Activated naive CD8-positive, alpha-beta T cell treated with anti-CD3 and anti-CD28 coated beads, Interleukin-2, amount 10 ng/mL, durations not matched to agents 7 days and 5 days (primary cell): ENCODE data around the gene MDM4. TPM values are rescaled to one million over a fixed set of nuclear protein-coding genes. Genes with fewer than 3 reads are reported as not detected.
"Not testable (repeated sequence)": the region's sequence is repeated elsewhere in the genome, so short reads cannot be mapped to it uniquely, and the experiment has no call there.

Experiments used
- ATAC-seq: fragments of 150-1000 bp; cut with Tn5 transposase; one replicate; pipeline ENCODE4 v1.10.0; 2021; ENCODE audit warnings: low read depth, moderate library complexity
- POLR2A ChIA-PET: fragments of 350-600 bp; sonication (Branson Sonifier 250); formaldehyde crosslinking; loops from one replicate; lab custom pipeline; 2021; ENCODE audit warnings: antibody characterized with exemption; lab: Charles Lee
- DNase-seq: peaks from one replicate; pipeline ENCODE4 v3.0.0; 2021
- H3K27ac Mint-ChIP-seq: one replicate; pipeline ENCODE4 v1.8.0; 2022; ENCODE audit warnings: mild to moderate bottlenecking, mixed read lengths
- H3K27me3 Mint-ChIP-seq: one replicate; pipeline ENCODE4 v1.8.0; 2022; ENCODE audit warnings: mild to moderate bottlenecking, moderate library complexity, mixed read lengths
- H3K36me3 Mint-ChIP-seq: one replicate; pipeline ENCODE4 v1.8.0; 2021; ENCODE audit warnings: mild to moderate bottlenecking, mixed read lengths
- H3K4me1 Mint-ChIP-seq: one replicate; pipeline ENCODE4 v1.8.0; 2021; ENCODE audit warnings: mixed read lengths
- H3K4me3 Mint-ChIP-seq: one replicate; pipeline ENCODE4 v1.8.0; 2022; ENCODE audit warnings: mild to moderate bottlenecking, moderate library complexity, mixed read lengths
- H3K9me3 Mint-ChIP-seq: one replicate; pipeline ENCODE4 v1.8.0; 2021; ENCODE audit warnings: mixed read lengths
- total RNA-seq, 2 experiments: library from RNA; stranded (reverse); gene quantifications; one replicate each; pipeline ENCODE4 v1.2.3, GENCODE V29; 2021

The MDM4 gene
- total RNA-seq, 2 experiments from 2014 or later, result 118 to 143 TPM

- no peaks in the 10 kb centered on the region for H3K9me3 Mint-ChIP-seq
- H3K27me3 Mint-ChIP-seq, result no peaks in the 10 kb centered on the region
- DNase-seq, result no peak
- H3K36me3 Mint-ChIP-seq, result peaks cover 17% of the 10 kb centered on the region
- ATAC-seq, result no peak
- POLR2A ChIA-PET, result no interaction called here
- no peak overlapping the region for H3K4me3 Mint-ChIP-seq
- H3K27ac Mint-ChIP-seq, result no peak overlapping the region
- peaks cover 37% of the 10 kb centered on the region for H3K4me1 Mint-ChIP-seq
Measured at GRCh38 chr1:204560590-204561150, 44.5 kb downstream of the MDM4 start.

DNA sequence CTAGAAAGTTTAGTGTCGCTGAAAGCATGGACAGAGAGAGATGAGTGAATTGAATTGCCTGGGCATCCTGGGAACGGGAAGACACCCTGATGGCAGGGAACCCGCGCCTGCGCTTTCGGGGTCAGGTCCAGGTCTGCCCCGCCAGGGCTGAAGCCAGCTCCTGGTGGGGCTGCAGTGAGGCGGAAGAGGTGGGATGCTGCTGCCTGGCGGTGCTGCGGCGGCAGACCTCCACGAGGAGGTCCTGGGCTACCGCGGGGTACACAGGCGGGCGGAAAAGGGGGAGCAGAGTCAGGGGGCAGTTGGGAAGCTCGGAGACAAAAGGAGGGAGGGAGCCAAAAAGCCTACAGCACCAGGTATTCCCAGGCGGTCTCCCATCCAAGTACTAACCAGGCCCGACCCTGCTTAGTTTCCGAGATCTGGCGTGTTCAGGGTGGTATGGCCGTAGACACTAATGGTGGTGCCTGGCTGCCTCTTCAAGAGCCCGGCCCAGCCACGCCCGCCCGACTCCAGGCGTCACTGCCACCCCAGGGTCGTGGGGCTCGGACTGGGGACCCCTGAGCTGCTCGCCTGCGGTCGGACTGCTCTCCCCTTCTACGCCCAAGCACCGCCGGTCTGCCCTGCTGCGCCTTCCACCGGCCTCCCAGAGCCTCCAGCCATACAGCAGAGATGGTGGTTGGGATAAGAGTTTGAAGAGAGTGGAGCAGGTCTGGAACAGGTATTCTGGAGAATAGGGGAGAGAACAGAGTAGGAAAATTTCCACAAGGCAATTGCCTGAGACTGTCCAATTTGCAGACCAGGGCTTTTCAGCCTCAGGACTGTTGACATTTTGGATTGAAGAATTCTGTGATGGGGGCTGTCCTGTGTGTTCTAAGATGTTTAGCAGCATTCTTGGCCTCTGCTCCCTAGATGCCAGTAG is 46.1 kb downstream of the MDM4 start:
- POLR2A ChIA-PET, result interaction anchor here (0.6 kb wide), 2 partner anchors 9 to 166 kb away, joined by 3 to 4 read pairs; no protein-coding TSS in a partner anchor
- H3K36me3 Mint-ChIP-seq, result peaks cover 17% of the 10 kb centered on the region
- no peaks in the 10 kb centered on the region for H3K9me3 Mint-ChIP-seq
- DNase-seq, result no peak
- no peak overlapping the region for H3K27ac Mint-ChIP-seq
- ATAC-seq, result no peak
- H3K4me1 Mint-ChIP-seq, result peaks cover 35% of the 10 kb centered on the region
- no peaks in the 10 kb centered on the region for H3K27me3 Mint-ChIP-seq
- no peak overlapping the region for H3K4me3 Mint-ChIP-seq

- H3K36me3 Mint-ChIP-seq, result peaks cover 17% of the 10 kb centered on the region
- POLR2A ChIA-PET, result interaction anchor here (0.6 to 1.1 kb wide), 2 partner anchors 16 to 24 kb away, joined by 3 to 4 read pairs; no protein-coding TSS in a partner anchor
- H3K27ac Mint-ChIP-seq, result peak overlapping the region; percentile 71
- ATAC-seq (no peak), DNase-seq (no peak)
- H3K4me1 Mint-ChIP-seq, result peaks cover 37% of the 10 kb centered on the region
- no peaks in the 10 kb centered on the region for H3K9me3 Mint-ChIP-seq
- H3K4me3 Mint-ChIP-seq, result peak overlapping the region; percentile 49
- H3K27me3 Mint-ChIP-seq, result no peaks in the 10 kb centered on the region
Measured at GRCh38 chr1:204563307-204563706, 47.1 kb downstream of the MDM4 start.

- Mint-ChIP-seq H3K27me3 (no peaks in the 10 kb centered on the region), H3K27ac (peak overlapping the region; percentile 63), H3K4me3 (no peak overlapping the region), H3K4me1 (peaks cover 38% of the 10 kb centered on the region), H3K36me3 (peaks cover 17% of the 10 kb centered on the region), H3K9me3 (no peaks in the 10 kb centered on the region)
- DNase-seq, result no peak
- no peak for ATAC-seq
- POLR2A ChIA-PET, result interaction anchor here (0.7 to 1.1 kb wide), 2 partner anchors 16 to 20 kb away, joined by 3 read pairs; no protein-coding TSS in a partner anchor
Measured at GRCh38 chr1:204563780-204564179, 47.6 kb downstream of the MDM4 start.

DNA sequence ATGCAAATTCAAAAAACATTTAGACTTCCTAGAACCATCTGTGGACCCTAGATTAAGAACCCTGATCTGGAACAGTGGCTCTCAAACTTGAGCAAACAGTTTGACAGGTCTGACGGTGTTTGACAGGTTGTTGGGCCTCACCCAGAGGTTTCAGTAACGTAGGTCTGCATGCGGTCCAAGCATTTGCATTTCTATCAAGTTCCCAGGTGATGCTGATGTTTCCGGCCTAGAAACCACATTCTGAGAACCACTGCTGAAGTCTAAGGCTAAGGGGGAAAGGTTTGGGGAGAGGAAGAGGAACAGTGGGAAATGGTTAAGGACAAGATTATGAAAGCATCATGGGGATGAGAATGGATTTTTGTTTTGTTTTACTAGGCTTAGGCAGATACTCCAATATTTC is 48.6 kb downstream of the MDM4 start:
- Mint-ChIP-seq H3K4me1 (peaks cover 42% of the 10 kb centered on the region), H3K36me3 (peaks cover 17% of the 10 kb centered on the region)

DNA sequence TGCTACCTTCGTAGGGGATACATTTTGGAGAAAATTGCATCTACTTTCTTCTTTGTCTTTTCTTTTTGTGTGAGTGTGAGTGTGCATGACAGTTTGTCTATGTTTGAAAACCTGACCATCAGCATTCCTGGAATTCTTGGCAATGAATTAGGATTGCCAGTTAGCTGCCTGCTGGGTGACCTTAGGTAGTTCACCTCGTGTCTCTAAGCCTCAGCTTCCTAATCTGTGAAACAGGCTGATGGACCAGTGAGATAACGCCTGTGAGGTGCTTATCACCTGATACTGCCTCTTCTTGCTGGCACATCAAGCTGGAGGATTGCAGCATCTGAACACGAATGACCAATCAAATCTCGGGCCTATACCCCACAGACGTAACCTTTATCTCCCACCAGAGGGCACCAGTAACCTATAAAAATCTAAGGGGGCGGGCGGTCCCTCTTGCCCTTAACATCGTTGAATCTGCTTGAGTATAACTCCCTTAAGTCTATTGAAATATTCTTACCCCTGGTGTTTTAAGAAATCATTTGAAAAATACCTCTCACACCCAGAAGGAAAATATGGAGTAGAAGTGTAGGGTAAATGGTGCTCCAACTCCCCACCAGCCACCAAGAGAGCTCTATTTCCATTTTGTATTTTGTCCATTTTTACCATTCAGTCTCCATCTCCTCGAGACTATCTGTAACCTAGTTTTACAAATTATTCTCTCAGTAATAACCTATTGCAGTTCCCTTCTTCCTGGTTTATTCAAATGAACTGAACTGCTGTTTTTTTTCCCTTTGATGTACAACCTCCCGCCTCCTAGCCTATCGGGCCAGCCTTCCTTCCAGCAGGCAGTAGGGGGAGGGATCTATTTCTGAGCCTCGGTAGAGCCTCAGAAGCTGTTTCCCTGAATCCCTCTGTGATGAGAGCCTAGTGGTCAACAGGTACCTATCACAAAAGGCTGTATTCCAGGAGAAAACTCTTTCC is 49.7 kb downstream of the MDM4 start:
- peak overlapping the region; percentile 7 for H3K4me3 Mint-ChIP-seq
- POLR2A ChIA-PET, result interaction anchor here (0.9 to 2.7 kb wide), 6 partner anchors 12 to 241 kb away, joined by 3 to 19 read pairs (median 4); partner anchors contain the start of gene MDM4
- no peaks in the 10 kb centered on the region for H3K9me3 Mint-ChIP-seq
- DNase-seq, result no peak
- peak; percentile 79 for ATAC-seq
- H3K4me1 Mint-ChIP-seq, result peaks cover 42% of the 10 kb centered on the region
- peak overlapping the region; percentile 81 for H3K27ac Mint-ChIP-seq
- no peaks in the 10 kb centered on the region for H3K27me3 Mint-ChIP-seq
- H3K36me3 Mint-ChIP-seq, result peaks cover 18% of the 10 kb centered on the region

More for the DNA sequence above, 48.6 kb downstream of the MDM4 start:
- no peaks in the 10 kb centered on the region for H3K27me3 Mint-ChIP-seq
- H3K27ac Mint-ChIP-seq, result peak overlapping the region; percentile 78
- POLR2A ChIA-PET, result interaction anchor here (1.1 to 2.7 kb wide), 3 partner anchors 14 to 48 kb away, joined by 3 to 19 read pairs (median 5); partner anchors contain the start of gene MDM4
- DNase-seq (no peak), ATAC-seq (peak; percentile 47)
- no peaks in the 10 kb centered on the region for H3K9me3 Mint-ChIP-seq
- H3K4me3 Mint-ChIP-seq, result peak overlapping the region; percentile 40

GRCh38 chr1:204566583-204566955 is 50.4 kb downstream of the MDM4 start:
- Mint-ChIP-seq H3K36me3 (peaks cover 17% of the 10 kb centered on the region), H3K4me1 (peaks cover 39% of the 10 kb centered on the region), H3K27ac (peak overlapping the region; percentile 27), H3K9me3 (no peaks in the 10 kb centered on the region), H3K4me3 (peak overlapping the region; percentile 7), H3K27me3 (no peaks in the 10 kb centered on the region)
- POLR2A ChIA-PET, result interaction anchor here (0.9 to 2.7 kb wide), 3 partner anchors 50 to 240 kb away, joined by 3 to 19 read pairs (median 13); partner anchors contain the start of gene MDM4
- ATAC-seq (no peak), DNase-seq (no peak)

DNA sequence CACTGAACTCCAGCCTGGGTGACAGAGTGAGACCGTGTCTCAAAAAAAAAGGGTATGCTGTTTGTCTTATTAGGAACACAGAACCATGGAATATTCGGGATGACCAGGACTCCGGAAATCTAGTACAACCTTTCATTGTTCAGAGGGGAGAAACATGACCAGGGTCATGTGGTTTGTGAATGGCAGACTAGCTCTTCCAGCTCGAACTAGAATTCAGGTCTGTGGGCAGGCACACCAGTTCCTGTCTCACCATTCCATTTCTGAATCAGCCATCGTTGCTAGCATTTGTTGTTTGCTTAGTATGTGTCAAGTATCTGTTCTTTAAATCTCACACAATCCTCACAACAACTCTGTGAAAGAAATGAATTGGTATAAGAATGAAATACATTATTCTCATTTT is 50.9 kb downstream of the MDM4 start:
- no peak overlapping the region for H3K4me3 Mint-ChIP-seq
- POLR2A ChIA-PET, result interaction anchor here (1.0 to 2.7 kb wide), 3 partner anchors 51 to 240 kb away, joined by 4 to 19 read pairs (median 13); partner anchors contain the start of gene MDM4
- ATAC-seq (no peak), DNase-seq (no peak)
- H3K4me1 Mint-ChIP-seq, result peaks cover 37% of the 10 kb centered on the region
- H3K9me3 Mint-ChIP-seq, result no peaks in the 10 kb centered on the region
- H3K27ac Mint-ChIP-seq, result no peak overlapping the region
- no peaks in the 10 kb centered on the region for H3K27me3 Mint-ChIP-seq
- peaks cover 14% of the 10 kb centered on the region for H3K36me3 Mint-ChIP-seq

DNA sequence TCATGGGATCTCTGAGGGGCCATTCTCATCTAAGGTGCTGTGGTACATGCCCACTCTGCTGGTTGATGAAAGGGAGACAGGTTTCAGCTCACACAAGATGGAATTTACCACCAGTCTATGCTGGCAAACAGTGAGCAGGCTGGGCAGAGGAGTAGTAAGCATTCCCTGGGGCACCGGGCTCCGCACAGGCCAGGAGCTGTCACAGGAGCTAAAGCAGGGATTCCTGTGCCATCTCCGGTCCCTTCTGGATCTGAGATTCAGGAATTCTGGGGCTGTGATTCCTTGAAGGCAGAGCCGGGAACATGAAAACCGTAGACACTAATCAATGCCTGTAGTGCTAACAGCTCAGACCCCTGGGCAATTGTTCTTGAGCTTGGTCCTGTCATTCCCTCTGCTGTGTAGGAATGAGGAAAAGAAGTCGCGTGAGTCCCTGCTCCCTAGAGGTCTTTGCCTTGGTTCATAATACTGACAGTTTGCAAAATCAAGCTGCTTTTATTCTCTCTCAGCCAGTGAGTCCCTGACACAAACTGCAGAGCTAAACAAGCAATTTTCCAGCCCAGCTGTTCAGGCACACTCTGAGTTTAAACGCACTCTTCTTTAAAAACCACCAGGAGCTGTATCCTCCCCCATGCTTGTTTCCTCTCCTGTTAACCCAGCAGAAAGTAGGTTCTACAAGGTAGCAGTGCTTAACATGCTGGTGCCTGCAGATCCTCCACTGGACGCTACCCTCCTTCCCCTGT is 52.5 kb downstream of the MDM4 start:
- Mint-ChIP-seq H3K27ac (peak overlapping the region; percentile 43), H3K4me3 (no peak overlapping the region), H3K9me3 (no peaks in the 10 kb centered on the region), H3K36me3 (peaks cover 12% of the 10 kb centered on the region), H3K4me1 (peaks cover 29% of the 10 kb centered on the region), H3K27me3 (no peaks in the 10 kb centered on the region)
- ATAC-seq (no peak), DNase-seq (no peak)
- POLR2A ChIA-PET, result interaction anchor here (1.8 kb wide), 1 partner anchor 10 kb away, joined by 6 read pairs; no protein-coding TSS in a partner anchor

- POLR2A ChIA-PET, result no interaction called here
- peaks cover 26% of the 10 kb centered on the region for H3K4me1 Mint-ChIP-seq
- H3K4me3 Mint-ChIP-seq, result no peak overlapping the region
- no peaks in the 10 kb centered on the region for H3K9me3 Mint-ChIP-seq
- DNase-seq, result no peak
- H3K27me3 Mint-ChIP-seq, result no peaks in the 10 kb centered on the region
- no peak overlapping the region for H3K27ac Mint-ChIP-seq
- no peak for ATAC-seq
- H3K36me3 Mint-ChIP-seq, result peaks cover 11% of the 10 kb centered on the region
Measured at GRCh38 chr1:204569478-204569877, 53.3 kb downstream of the MDM4 start.

DNA sequence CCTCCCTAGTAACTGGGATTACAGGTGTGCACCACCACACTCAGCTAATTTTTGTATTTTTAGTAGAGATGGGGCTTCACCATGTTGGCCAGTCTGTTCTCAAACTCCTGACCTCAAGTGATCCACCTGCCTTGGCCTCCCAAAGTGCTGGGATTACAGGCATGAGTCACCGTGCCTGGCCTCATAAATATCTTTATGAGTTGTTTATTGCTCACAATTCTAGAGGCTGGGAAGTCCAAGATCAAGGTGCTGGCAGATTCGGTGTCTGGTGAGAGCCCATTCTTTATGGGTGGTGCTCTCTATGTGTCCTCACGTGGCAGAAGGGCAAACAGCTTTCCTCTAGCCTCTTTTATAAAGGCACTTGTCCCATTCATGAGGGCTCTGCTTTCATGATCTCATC is 53.8 kb downstream of the MDM4 start:
- not testable (repeated sequence) for H3K27me3 Mint-ChIP-seq, H3K27ac Mint-ChIP-seq, H3K4me3 Mint-ChIP-seq, ATAC-seq, H3K9me3 Mint-ChIP-seq, DNase-seq
- POLR2A ChIA-PET, result interaction anchor here (0.7 kb wide), 1 partner anchor 22 kb away, joined by 4 read pairs; no protein-coding TSS in a partner anchor
- peaks cover 11% of the 10 kb centered on the region for H3K36me3 Mint-ChIP-seq
- peaks cover 23% of the 10 kb centered on the region for H3K4me1 Mint-ChIP-seq

GRCh38 chr1:204571128-204571527 is 54.9 kb downstream of the MDM4 start:
- Mint-ChIP-seq H3K4me3 (no peak overlapping the region), H3K27me3 (no peaks in the 10 kb centered on the region), H3K27ac (no peak overlapping the region), H3K9me3 (no peaks in the 10 kb centered on the region), H3K36me3 (peaks cover 11% of the 10 kb centered on the region), H3K4me1 (peaks cover 14% of the 10 kb centered on the region)
- ATAC-seq (no peak), DNase-seq (no peak)
- POLR2A ChIA-PET, result interaction anchor here (0.6 kb wide), 1 partner anchor 702 kb away, joined by 3 read pairs; no protein-coding TSS in a partner anchor
